Fibroblast of skin of abdomen (primary cell): ENCODE results near the gene EXOC2.
"Not testable (repeated sequence)": the region's sequence is repeated elsewhere in the genome, so short reads cannot be mapped to it uniquely, and the experiment has no call there.

Experiments
- DNase-seq: peaks from one replicate; pipeline ENCODE4 v3.0.0-alpha.2; 2013

The EXOC2 gene

GRCh38 chr6:583116-583515, 109.8 kb downstream of the EXOC2 start:
- DNase-seq: no peak

- DNase-seq: peak; percentile 40
Observed at GRCh38 chr6:582370-582769, 110.6 kb downstream of the EXOC2 start.

GRCh38 chr6:579339-579738, 113.6 kb downstream of the EXOC2 start:
- DNase-seq: peak; percentile 45

- DNase-seq: no peak
Observed at GRCh38 chr6:572596-573265, 120.2 kb downstream of the EXOC2 start.

- no peak for DNase-seq
Observed at GRCh38 chr6:571892-572291, 121.0 kb downstream of the EXOC2 start.

GRCh38 chr6:570825-571224, 122.1 kb downstream of the EXOC2 start:
- no peak for DNase-seq

GRCh38 chr6:568954-569523, 123.9 kb downstream of the EXOC2 start:
- no peak for DNase-seq

GRCh38 chr6:568085-568484, 124.9 kb downstream of the EXOC2 start:
- DNase-seq: no peak

- DNase-seq: no peak
Observed at GRCh38 chr6:563863-564262, 129.1 kb downstream of the EXOC2 start.

- no peak for DNase-seq
Observed at GRCh38 chr6:562052-562676, 130.8 kb downstream of the EXOC2 start.

- not testable (repeated sequence) for DNase-seq
Observed at GRCh38 chr6:561335-561734, 131.6 kb downstream of the EXOC2 start.

- no peak for DNase-seq
Observed at GRCh38 chr6:558959-559358, 134.0 kb downstream of the EXOC2 start.

- DNase-seq: no peak
Observed at GRCh38 chr6:558089-558488, 134.8 kb downstream of the EXOC2 start.

GRCh38 chr6:551829-552350, 141.0 kb downstream of the EXOC2 start:
- no peak for DNase-seq

- DNase-seq: peak; percentile 33
Observed at GRCh38 chr6:551405-551804, 141.5 kb downstream of the EXOC2 start.

- DNase-seq: no peak
Observed at GRCh38 chr6:549906-550305, 143.0 kb downstream of the EXOC2 start.

GRCh38 chr6:548517-548916, 144.4 kb downstream of the EXOC2 start:
- DNase-seq: no peak

- DNase-seq: no peak
Observed at GRCh38 chr6:548091-548490, 144.8 kb downstream of the EXOC2 start.

GRCh38 chr6:540490-540889, 152.4 kb downstream of the EXOC2 start:
- DNase-seq: no peak

- DNase-seq: no peak
Observed at GRCh38 chr6:537114-537513, 155.8 kb downstream of the EXOC2 start.

- DNase-seq: no peak
Observed at GRCh38 chr6:530425-530824, 162.5 kb downstream of the EXOC2 start.

GRCh38 chr6:528989-529388, 163.9 kb downstream of the EXOC2 start:
- DNase-seq: no peak

GRCh38 chr6:527989-528673, 164.8 kb downstream of the EXOC2 start:
- DNase-seq: no peak
